CD4-positive, alpha-beta T cell (primary cell): ENCODE measurements around the gene LAMC2. TPM values are rescaled to one million over a fixed set of nuclear protein-coding genes. Genes with fewer than 3 reads are reported as not detected.

Experiments used
- ATAC-seq: fragments of 200-7000 bp; cut with Tn5 transposase; one replicate; pipeline ENCODE4 v1.10.0; 2022; ENCODE audit warnings: mild to moderate bottlenecking; ENCODE audit not compliant: poor library complexity
- CTCF ChIA-PET: fragments of 350-600 bp; sonication (Branson Sonifier 250); formaldehyde crosslinking; loops from one replicate; lab custom pipeline; 2021; ENCODE audit warnings: antibody characterized with exemption, inconsistent platforms; lab: Charles Lee
- POLR2A ChIA-PET: fragments of 350-600 bp; sonication (Branson Sonifier 250); formaldehyde crosslinking; loops from one replicate; lab custom pipeline; 2021; ENCODE audit warnings: antibody characterized with exemption, inconsistent platforms; lab: Charles Lee
- DNase-seq, 14 experiments: peaks; one replicate each; pipeline ENCODE4 v3.0.0-alpha.2; 2013 to 2020; ENCODE audit warnings: mixed read lengths in 2 of 14
- H3K27ac ChIP-seq, 2 donors: one replicate each; pipeline versions ENCODE4 v1.5.1 to v1.7.0; 2013; ENCODE audit warnings: low read length in 2 of 2, low read depth in 1 of 2, mild to moderate bottlenecking in 1 of 2
- H3K27me3 ChIP-seq, 2 experiments: 1 replicate in 1 of 2; 2 replicates in 1 of 2; pipeline versions ENCODE4 v1.6.1 to v1.7.0; 2013; ENCODE audit warnings: low read length in 2 of 2, control low read depth in 1 of 2, mild to moderate bottlenecking in 1 of 2, moderate library complexity in 1 of 2; ENCODE audit not compliant: insufficient read depth in 2 of 2, control insufficient read depth in 1 of 2
- H3K36me3 ChIP-seq: one replicate; pipeline ENCODE4 v1.6.1; 2013; ENCODE audit warnings: low read length, control low read depth; ENCODE audit not compliant: insufficient read depth
- H3K4me1 ChIP-seq: one replicate; pipeline ENCODE4 v1.6.1; 2013; ENCODE audit warnings: low read length, control low read depth; ENCODE audit not compliant: insufficient read depth
- H3K4me3 ChIP-seq: one replicate; pipeline ENCODE4 v1.5.1; 2013; ENCODE audit warnings: mild to moderate bottlenecking, low read length, moderate library complexity
- H3K9me3 ChIP-seq, 2 experiments: 1 replicate in 1 of 2; 2 replicates in 1 of 2; pipeline versions ENCODE4 v1.6.1 to v1.7.0; 2013; ENCODE audit warnings: low read length in 2 of 2, mild to moderate bottlenecking in 2 of 2, control low read depth in 1 of 2, moderate library complexity in 1 of 2; ENCODE audit not compliant: control insufficient read depth in 1 of 2, insufficient read depth in 1 of 2
- H3K27ac Mint-ChIP-seq: one replicate; pipeline ENCODE4 v1.8.0; 2020; ENCODE audit warnings: mixed read lengths
- H3K27me3 Mint-ChIP-seq: one replicate; pipeline ENCODE4 v1.8.0; 2021; ENCODE audit warnings: mixed read lengths
- H3K36me3 Mint-ChIP-seq: one replicate; pipeline ENCODE4 v1.8.0; 2021; ENCODE audit warnings: low read depth, mixed read lengths
- H3K4me1 Mint-ChIP-seq: one replicate; pipeline ENCODE4 v1.8.0; 2021; ENCODE audit warnings: low read depth, mixed read lengths
- H3K4me3 Mint-ChIP-seq: one replicate; pipeline ENCODE4 v1.8.0; 2020; ENCODE audit warnings: mild to moderate bottlenecking, mixed read lengths
- H3K9me3 Mint-ChIP-seq: one replicate; pipeline ENCODE4 v1.8.0; 2020; ENCODE audit warnings: mixed read lengths
- intact Hi-C, 2 experiments: fragments of 100-400 bp; cut with DNase I in 1 of 2; cut with micrococcal nuclease in 1 of 2; formaldehyde crosslinking; loops; one replicate each; pipeline versions ENCODE4 v1.15.1 to v1.9.0; 2023 to 2025; cut with DNase I, micrococcal nuclease
- total RNA-seq, 174 experiments: library from RNA in 2 of 174; stranded (reverse) in 2 of 174; gene quantifications; one replicate each; pipeline ENCODE4 v1.2.3 and lab custom pipeline; 2021 to 2026
- TF ChIP-seq, protein P1 (sequence below): fragments of 200-600 bp; IDR thresholded peaks from one replicate; pipeline ENCODE4 v1.8.0; 2022; ENCODE audit warnings: antibody characterized with exemption, mild to moderate bottlenecking

LAMC2 gene
- total RNA-seq, 2 experiments from 2014 or later, result not detected

DNA sequence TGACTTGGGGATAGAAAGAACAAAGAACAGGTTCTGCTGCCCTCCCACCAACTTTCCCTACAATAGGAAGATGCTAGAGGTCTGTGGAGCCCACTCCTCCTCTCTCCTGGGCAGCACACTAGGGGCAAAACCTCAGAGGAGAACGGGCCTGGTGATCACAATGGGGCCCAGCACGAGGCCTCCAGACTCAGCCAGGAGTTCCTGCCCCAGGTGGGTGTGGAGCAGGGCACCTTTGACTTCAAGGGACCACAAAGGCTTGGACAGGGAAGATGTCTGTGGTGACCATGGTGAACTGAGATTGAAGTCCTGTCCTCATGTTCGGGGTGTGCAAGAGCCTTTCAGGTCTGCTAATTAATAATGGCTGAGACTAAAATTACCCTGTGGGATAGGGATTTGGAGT is 88.8 kb downstream of the LAMC2 start:
- H3K9me3 ChIP-seq, result no peaks in the 10 kb centered on the region
- TF ChIP-seq, protein P1, sequence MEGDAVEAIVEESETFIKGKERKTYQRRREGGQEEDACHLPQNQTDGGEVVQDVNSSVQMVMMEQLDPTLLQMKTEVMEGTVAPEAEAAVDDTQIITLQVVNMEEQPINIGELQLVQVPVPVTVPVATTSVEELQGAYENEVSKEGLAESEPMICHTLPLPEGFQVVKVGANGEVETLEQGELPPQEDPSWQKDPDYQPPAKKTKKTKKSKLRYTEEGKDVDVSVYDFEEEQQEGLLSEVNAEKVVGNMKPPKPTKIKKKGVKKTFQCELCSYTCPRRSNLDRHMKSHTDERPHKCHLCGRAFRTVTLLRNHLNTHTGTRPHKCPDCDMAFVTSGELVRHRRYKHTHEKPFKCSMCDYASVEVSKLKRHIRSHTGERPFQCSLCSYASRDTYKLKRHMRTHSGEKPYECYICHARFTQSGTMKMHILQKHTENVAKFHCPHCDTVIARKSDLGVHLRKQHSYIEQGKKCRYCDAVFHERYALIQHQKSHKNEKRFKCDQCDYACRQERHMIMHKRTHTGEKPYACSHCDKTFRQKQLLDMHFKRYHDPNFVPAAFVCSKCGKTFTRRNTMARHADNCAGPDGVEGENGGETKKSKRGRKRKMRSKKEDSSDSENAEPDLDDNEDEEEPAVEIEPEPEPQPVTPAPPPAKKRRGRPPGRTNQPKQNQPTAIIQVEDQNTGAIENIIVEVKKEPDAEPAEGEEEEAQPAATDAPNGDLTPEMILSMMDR, result no peak
- Mint-ChIP-seq H3K36me3 (no peaks in the 10 kb centered on the region), H3K27me3 (peaks cover 11% of the 10 kb centered on the region), H3K9me3 (no peaks in the 10 kb centered on the region), H3K4me1 (no peaks in the 10 kb centered on the region), H3K27ac (no peak overlapping the region), H3K4me3 (no peak overlapping the region)
- H3K4me1 ChIP-seq, result peaks cover 5% of the 10 kb centered on the region
- ATAC-seq, result no peak
- H3K27me3 ChIP-seq, result no peaks in the 10 kb centered on the region
- H3K27ac ChIP-seq, result no peak overlapping the region
- POLR2A ChIA-PET, result no interaction called here
- DNase-seq, result no peak
- intact Hi-C loops, result no loop called here
- H3K4me3 ChIP-seq, result no peak overlapping the region
- H3K36me3 ChIP-seq, result no peaks in the 10 kb centered on the region
- CTCF ChIA-PET, result no interaction called here

DNA sequence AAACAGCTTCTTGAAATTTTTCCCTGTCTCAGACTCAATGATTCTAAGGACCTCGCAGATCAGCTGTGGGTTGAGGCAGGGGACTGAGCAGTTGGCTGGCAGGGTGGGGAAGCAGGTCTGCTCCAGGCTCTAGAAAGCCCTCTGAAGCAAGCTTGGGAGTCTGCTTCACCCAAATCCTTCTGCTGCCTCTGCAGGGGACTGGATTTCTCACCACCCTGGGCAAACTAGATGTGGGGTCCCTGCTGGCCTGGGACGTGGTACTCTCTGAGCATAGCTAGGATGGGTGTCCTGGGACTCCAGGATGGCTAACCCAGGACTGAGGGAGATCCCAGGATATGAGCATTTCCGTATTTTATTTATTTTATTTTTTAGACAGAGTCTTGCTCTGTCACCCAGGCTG is 89.3 kb downstream of the LAMC2 start:
- Mint-ChIP-seq H3K27me3 (peaks cover 11% of the 10 kb centered on the region), H3K36me3 (no peaks in the 10 kb centered on the region), H3K9me3 (no peaks in the 10 kb centered on the region), H3K4me3 (no peak overlapping the region), H3K27ac (no peak overlapping the region), H3K4me1 (no peaks in the 10 kb centered on the region)
- Histone ChIP-seq H3K9me3 (no peaks in the 10 kb centered on the region), H3K27ac (no peak overlapping the region), H3K4me3 (no peak overlapping the region), H3K4me1 (peaks cover 5% of the 10 kb centered on the region), H3K27me3 (no peaks in the 10 kb centered on the region), H3K36me3 (no peaks in the 10 kb centered on the region)
- TF ChIP-seq, protein P1, result no peak
- DNase-seq (no peak), ATAC-seq (no peak)
- POLR2A ChIA-PET, result no interaction called here
- intact Hi-C loops, result no loop called here
- CTCF ChIA-PET, result no interaction called here

DNA sequence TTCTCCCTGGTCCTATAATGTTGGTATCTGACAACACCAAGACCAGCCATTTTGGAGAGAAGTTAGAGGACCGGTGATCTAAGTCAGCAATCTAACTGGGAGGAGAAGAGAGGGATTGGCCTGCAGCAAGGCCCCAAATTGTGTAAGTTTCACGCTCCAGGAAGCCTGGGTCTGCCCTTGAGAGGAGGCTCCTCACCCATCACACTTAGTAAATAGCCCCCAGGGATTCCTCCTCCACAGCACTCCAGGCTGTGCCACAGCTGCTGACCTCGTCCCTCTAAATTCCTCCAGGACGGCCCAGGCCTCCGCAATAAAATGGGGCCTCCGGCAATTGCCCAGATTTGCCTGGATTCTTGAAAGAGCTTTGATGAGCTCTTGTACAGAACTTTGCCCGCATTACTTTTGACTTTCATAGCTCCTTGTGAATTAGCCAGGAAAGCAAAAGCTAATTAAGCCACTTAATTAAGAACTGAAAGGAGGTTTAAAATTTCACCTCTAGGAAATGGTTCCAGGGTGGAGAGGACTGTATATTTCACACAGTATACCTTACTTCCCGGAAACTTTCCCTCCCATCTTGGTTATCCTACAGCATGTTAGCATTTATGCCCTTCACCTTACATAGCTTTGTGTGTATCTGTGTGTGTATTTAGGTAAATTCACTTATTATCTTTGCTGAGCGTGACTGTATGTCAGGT is 90.5 kb downstream of the LAMC2 start:
- ChIA-PET CTCF (interaction anchor here (0.7 kb wide), 2 partner anchors 572 to 1784 kb away, joined by 3 to 6 read pairs; no protein-coding TSS in a partner anchor), POLR2A (no interaction called here)
- Histone ChIP-seq H3K36me3 (no peaks in the 10 kb centered on the region), H3K4me1 (peaks cover 5% of the 10 kb centered on the region), H3K27me3 (no peaks in the 10 kb centered on the region), H3K27ac (no peak overlapping the region), H3K9me3 (no peaks in the 10 kb centered on the region), H3K4me3 (no peak overlapping the region)
- intact Hi-C loops, result no loop called here
- Mint-ChIP-seq H3K36me3 (no peaks in the 10 kb centered on the region), H3K27ac (no peak overlapping the region), H3K4me1 (no peaks in the 10 kb centered on the region), H3K9me3 (no peaks in the 10 kb centered on the region), H3K27me3 (peaks cover 16% of the 10 kb centered on the region), H3K4me3 (no peak overlapping the region)
- DNase-seq (no peak), ATAC-seq (no peak)
- TF ChIP-seq, protein P1, result no peak
